ENCODE measurements around the gene SHISA6.

The SHISA6 gene

GRCh38 chr17:11493936-11494335 lies 252.9 kb downstream of the SHISA6 start:
- no peak for ATAC-seq (ENCODE audit: low read depth)
- Histone ChIP-seq H3K9me3 (ENCODE audit: severe bottlenecking) (no peaks in the 10 kb centered on the region), H3K27ac (ENCODE audit: poor library complexity, severe bottlenecking) (no peak overlapping the region), H3K36me3 (ENCODE audit: low read depth) (no peaks in the 10 kb centered on the region), H3K4me3 (ENCODE audit: severe bottlenecking) (no peak overlapping the region), H3K4me1 (ENCODE audit: insufficient read depth, poor library complexity, severe bottlenecking) (no peaks in the 10 kb centered on the region), H3K27me3 (ENCODE audit: insufficient read depth, poor library complexity, severe bottlenecking) (no peaks in the 10 kb centered on the region)
- DNase-seq (ENCODE audit: low spot score), result no peak
- TF ChIP-seq CTCF (IDR thresholded peaks at IDR 0.05; ENCODE audit: poor library complexity, severe bottlenecking), result no peak

GRCh38 chr17:11495613-11496012 lies 254.6 kb downstream of the SHISA6 start:
- Histone ChIP-seq H3K36me3 (ENCODE audit: low read depth) (no peaks in the 10 kb centered on the region), H3K4me3 (ENCODE audit: severe bottlenecking) (no peak overlapping the region), H3K27ac (ENCODE audit: poor library complexity, severe bottlenecking) (no peak overlapping the region), H3K27me3 (ENCODE audit: insufficient read depth, poor library complexity, severe bottlenecking) (no peaks in the 10 kb centered on the region), H3K9me3 (ENCODE audit: severe bottlenecking) (no peaks in the 10 kb centered on the region), H3K4me1 (ENCODE audit: insufficient read depth, poor library complexity, severe bottlenecking) (no peaks in the 10 kb centered on the region)
- DNase-seq (ENCODE audit: low spot score) (no peak), ATAC-seq (ENCODE audit: low read depth) (no peak)
- TF ChIP-seq CTCF (IDR thresholded peaks at IDR 0.05; ENCODE audit: poor library complexity, severe bottlenecking), result no peak

- H3K27me3 ChIP-seq (ENCODE audit: insufficient read depth, poor library complexity, severe bottlenecking), result no peaks in the 10 kb centered on the region
- no peaks in the 10 kb centered on the region for H3K36me3 ChIP-seq (ENCODE audit: low read depth)
- H3K27ac ChIP-seq (ENCODE audit: poor library complexity, severe bottlenecking), result no peak overlapping the region
- H3K4me1 ChIP-seq (ENCODE audit: insufficient read depth, poor library complexity, severe bottlenecking), result no peaks in the 10 kb centered on the region
- DNase-seq (ENCODE audit: low spot score) (no peak), ATAC-seq (ENCODE audit: low read depth) (no peak)
- H3K9me3 ChIP-seq (ENCODE audit: severe bottlenecking), result no peaks in the 10 kb centered on the region
- no peak for TF ChIP-seq CTCF (IDR thresholded peaks at IDR 0.05; ENCODE audit: poor library complexity, severe bottlenecking)
- H3K4me3 ChIP-seq (ENCODE audit: severe bottlenecking), result no peak overlapping the region
Observed at GRCh38 chr17:11499881-11500280, 258.9 kb downstream of the SHISA6 start.

GRCh38 chr17:11503308-11504035 lies 262.5 kb downstream of the SHISA6 start:
- Histone ChIP-seq H3K4me1 (ENCODE audit: insufficient read depth, poor library complexity, severe bottlenecking) (no peaks in the 10 kb centered on the region), H3K36me3 (ENCODE audit: low read depth) (no peaks in the 10 kb centered on the region), H3K27ac (ENCODE audit: poor library complexity, severe bottlenecking) (no peak overlapping the region), H3K9me3 (ENCODE audit: severe bottlenecking) (no peaks in the 10 kb centered on the region), H3K4me3 (ENCODE audit: severe bottlenecking) (no peak overlapping the region), H3K27me3 (ENCODE audit: insufficient read depth, poor library complexity, severe bottlenecking) (no peaks in the 10 kb centered on the region)
- ATAC-seq (ENCODE audit: low read depth) (no peak), DNase-seq (ENCODE audit: low spot score) (no peak)
- no peak for TF ChIP-seq CTCF (IDR thresholded peaks at IDR 0.05; ENCODE audit: poor library complexity, severe bottlenecking)

- no peaks in the 10 kb centered on the region for H3K4me1 ChIP-seq (ENCODE audit: insufficient read depth, poor library complexity, severe bottlenecking)
Observed at GRCh38 chr17:11506635-11507034, 265.6 kb downstream of the SHISA6 start.

More at GRCh38 chr17:11506635-11507034, 265.6 kb downstream of the SHISA6 start:
- Histone ChIP-seq H3K9me3 (ENCODE audit: severe bottlenecking) (no peaks in the 10 kb centered on the region), H3K4me3 (ENCODE audit: severe bottlenecking) (no peak overlapping the region), H3K27ac (ENCODE audit: poor library complexity, severe bottlenecking) (no peak overlapping the region), H3K27me3 (ENCODE audit: insufficient read depth, poor library complexity, severe bottlenecking) (no peaks in the 10 kb centered on the region), H3K36me3 (ENCODE audit: low read depth) (no peaks in the 10 kb centered on the region)
- no peak for DNase-seq (ENCODE audit: low spot score)
- peak; percentile 54; the same call in 1 of the 3 replicates for ATAC-seq (ENCODE audit: low read depth)
- TF ChIP-seq CTCF (IDR thresholded peaks at IDR 0.05; ENCODE audit: poor library complexity, severe bottlenecking), result no peak
